Body of pancreas (tissue), 4 donors: ENCODE measurements around the gene PGK1.

Experiments used
- POLR2A ChIP-seq, 3 donors: fragments of 450-650 bp; IDR thresholded peaks; one replicate each; pipeline ENCODE4 v1.6.1; 2016; ENCODE audit warnings: antibody characterized with exemption in 3 of 3, mild to moderate bottlenecking in 2 of 3
- TF ChIP-seq, protein P1 (sequence below), 7 experiments: fragments of 450-650 bp in 4 of 7; fragments of 200-600 bp in 3 of 7; sonication (generic) in 3 of 7; IDR thresholded peaks; one replicate each; pipeline ENCODE4 v1.5.1; 2016 to 2019; ENCODE audit warnings: antibody characterized with exemption in 7 of 7

DNA sequence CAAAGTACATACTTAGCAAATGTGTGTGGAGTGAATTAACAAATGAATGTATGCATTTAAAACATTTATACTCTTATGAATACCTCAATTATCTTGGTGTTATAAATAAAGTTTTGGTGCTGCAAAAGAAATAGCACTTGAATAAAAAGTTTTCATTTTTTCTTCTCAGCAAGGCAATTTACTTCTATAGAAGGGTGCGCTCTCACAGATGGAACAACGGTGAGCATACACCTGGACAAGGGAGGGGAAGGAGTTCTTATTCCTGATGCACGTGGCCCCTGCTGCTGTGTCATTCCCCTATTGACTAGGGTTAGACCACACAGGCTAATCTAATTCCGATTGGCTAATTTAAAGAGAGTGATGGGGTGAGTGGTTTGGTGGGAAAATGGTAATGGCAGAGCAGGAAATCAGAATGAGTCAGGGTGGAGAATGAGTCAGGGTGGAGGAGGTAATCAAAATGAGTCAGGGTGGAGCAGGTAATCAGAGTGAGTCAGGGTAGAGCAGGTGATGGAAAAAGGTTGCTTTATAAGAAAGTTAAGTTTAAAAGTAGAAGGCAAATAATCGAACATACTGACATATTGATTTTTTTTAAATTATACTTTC, 28.2 kb upstream of the PGK1 start:
- TF ChIP-seq, protein P1, sequence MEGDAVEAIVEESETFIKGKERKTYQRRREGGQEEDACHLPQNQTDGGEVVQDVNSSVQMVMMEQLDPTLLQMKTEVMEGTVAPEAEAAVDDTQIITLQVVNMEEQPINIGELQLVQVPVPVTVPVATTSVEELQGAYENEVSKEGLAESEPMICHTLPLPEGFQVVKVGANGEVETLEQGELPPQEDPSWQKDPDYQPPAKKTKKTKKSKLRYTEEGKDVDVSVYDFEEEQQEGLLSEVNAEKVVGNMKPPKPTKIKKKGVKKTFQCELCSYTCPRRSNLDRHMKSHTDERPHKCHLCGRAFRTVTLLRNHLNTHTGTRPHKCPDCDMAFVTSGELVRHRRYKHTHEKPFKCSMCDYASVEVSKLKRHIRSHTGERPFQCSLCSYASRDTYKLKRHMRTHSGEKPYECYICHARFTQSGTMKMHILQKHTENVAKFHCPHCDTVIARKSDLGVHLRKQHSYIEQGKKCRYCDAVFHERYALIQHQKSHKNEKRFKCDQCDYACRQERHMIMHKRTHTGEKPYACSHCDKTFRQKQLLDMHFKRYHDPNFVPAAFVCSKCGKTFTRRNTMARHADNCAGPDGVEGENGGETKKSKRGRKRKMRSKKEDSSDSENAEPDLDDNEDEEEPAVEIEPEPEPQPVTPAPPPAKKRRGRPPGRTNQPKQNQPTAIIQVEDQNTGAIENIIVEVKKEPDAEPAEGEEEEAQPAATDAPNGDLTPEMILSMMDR (IDR thresholded peaks at IDR 0.05), result no peak
- no peak for TF ChIP-seq POLR2A (IDR thresholded peaks at IDR 0.05)
